NCI-H1694 (cell line): ENCODE measurements around the gene CRNKL1.
"Not testable (repeated sequence)": the region's sequence is repeated elsewhere in the genome, so short reads cannot be mapped to it uniquely, and the experiment has no call there.

Experiments used
- DNase-seq: peaks from one replicate; lab custom pipeline; 2025; lab: John Stamatoyannopoulos, UW

Gene CRNKL1

GRCh38 chr20:20010639-20011500 lies 41.4 kb downstream of the CRNKL1 start:
- peak; percentile 79 for DNase-seq

- no peak for DNase-seq
These were observed 42.4 kb downstream of the CRNKL1 start for GRCh38 chr20:20009784-20010253.

- DNase-seq: no peak
These were observed 46.9 kb downstream of the CRNKL1 start for GRCh38 chr20:20005342-20005741.

GRCh38 chr20:20003955-20004322 lies 48.3 kb downstream of the CRNKL1 start:
- not testable (repeated sequence) for DNase-seq

- DNase-seq: no peak
These were observed 49.0 kb downstream of the CRNKL1 start for GRCh38 chr20:20003031-20003954.

- no peak for DNase-seq
These were observed 49.9 kb downstream of the CRNKL1 start for GRCh38 chr20:20002101-20002998.

- no peak for DNase-seq
These were observed 51.9 kb downstream of the CRNKL1 start for GRCh38 chr20:20000211-20000968.

GRCh38 chr20:19998990-19999705 lies 53.1 kb downstream of the CRNKL1 start:
- DNase-seq: no peak

GRCh38 chr20:19996917-19997316 lies 55.3 kb downstream of the CRNKL1 start:
- DNase-seq: no peak

- no peak for DNase-seq
These were observed 56.0 kb downstream of the CRNKL1 start for GRCh38 chr20:19996222-19996621.

- DNase-seq: peak; percentile 46
These were observed 56.9 kb downstream of the CRNKL1 start for GRCh38 chr20:19995220-19995863.

GRCh38 chr20:19993958-19994669 lies 58.2 kb downstream of the CRNKL1 start:
- no peak for DNase-seq

GRCh38 chr20:19992996-19993908 lies 59.0 kb downstream of the CRNKL1 start:
- DNase-seq: no peak

- no peak for DNase-seq
These were observed 60.4 kb downstream of the CRNKL1 start for GRCh38 chr20:19991854-19992253.

GRCh38 chr20:19991308-19991707 lies 61.0 kb downstream of the CRNKL1 start:
- DNase-seq: no peak

- no peak for DNase-seq
These were observed 61.4 kb downstream of the CRNKL1 start for GRCh38 chr20:19990850-19991249.

GRCh38 chr20:19987046-19987445 lies 65.2 kb downstream of the CRNKL1 start:
- DNase-seq: no peak

- DNase-seq: no peak
These were observed 65.8 kb downstream of the CRNKL1 start for GRCh38 chr20:19986419-19986818.
